GM18861 (cell line): ENCODE results near the gene SEPTIN11.

Experiments
- ATAC-seq: cut with Tn5 transposase; IDR thresholded peaks from one replicate; pipeline ENCODE4 v1.9.1; 2021; ENCODE audit not compliant: unreplicated experiment

The SEPTIN11 gene

GRCh38 chr4:76949276-76950051 lies at the start of gene SEPTIN11:
Gene SEPTIN11 (plus strand): TSS chr4:76949752. CDS start chr4:76949904, 152 bp downstream.
- peak; percentile 53 for ATAC-seq

- ATAC-seq = no peak
Measured at GRCh38 chr4:76902233-76902890, 47.2 kb upstream of the SEPTIN11 start.

DNA sequence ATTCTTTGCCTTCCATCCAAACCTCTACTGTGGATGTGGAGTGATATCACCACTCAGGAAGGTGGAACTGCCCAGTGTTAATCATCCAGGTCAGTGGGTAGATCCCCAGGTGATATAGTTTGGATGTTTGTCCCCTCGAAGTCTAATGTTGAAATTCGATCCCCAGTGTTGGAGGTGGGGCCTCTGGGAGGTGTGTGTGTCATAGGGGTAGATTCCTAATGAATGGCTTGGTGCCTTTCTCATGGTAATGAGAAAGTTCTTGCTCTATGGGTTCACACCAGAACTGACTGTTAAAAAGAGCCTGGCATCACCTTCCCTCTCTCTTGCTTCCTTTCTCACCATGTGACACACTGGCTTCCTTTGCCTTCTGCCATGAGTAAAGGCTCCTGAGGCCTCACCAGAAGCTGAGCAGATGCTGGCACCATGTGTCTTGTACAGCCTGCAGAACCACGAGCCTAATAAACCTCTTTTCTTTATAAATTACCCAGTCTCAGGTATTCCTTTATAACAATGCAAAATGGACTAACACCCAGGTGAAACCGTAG lies 44.8 kb upstream of the SEPTIN11 start:
- no peak for ATAC-seq

DNA sequence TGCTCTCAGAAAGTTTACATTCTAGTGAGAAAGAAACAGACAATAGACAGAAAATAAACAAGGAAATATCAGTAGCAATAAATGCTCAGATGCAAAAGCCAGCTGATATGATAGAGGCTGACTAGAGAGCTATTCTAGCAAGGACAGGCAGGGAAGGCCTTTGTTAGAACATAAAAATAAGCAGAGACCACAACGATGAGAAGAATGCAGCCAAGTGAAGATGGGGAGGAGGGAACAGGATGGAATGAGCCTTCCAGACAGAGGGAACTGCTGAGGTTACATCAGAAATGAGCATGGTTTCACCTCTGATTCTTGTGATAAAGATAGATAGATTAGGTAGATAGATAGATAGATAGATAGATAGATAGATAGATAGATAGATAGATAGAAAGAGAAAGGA lies 44.0 kb upstream of the SEPTIN11 start:
- ATAC-seq = no peak

- ATAC-seq = no peak
Measured at GRCh38 chr4:76909711-76910110, 39.8 kb upstream of the SEPTIN11 start.

DNA sequence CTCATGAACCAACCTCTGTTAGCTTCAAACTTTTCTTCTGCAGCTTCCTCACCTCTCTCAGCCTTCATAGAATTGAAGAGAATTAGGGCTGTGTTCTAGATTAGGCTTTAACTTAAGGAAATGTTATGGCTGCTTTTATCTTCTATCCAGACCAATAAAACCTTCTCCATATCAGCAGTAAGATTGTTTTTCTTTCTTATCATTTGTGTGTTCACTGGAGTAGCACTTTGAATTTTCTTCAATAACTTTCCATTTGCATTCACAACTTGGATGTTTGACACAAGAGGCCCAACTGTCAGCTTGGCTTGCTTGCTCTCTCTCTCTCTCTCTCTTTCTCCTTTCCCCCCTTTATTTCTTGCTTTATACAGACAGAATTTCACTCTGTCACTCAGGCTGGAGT lies 28.8 kb upstream of the SEPTIN11 start:
- no peak for ATAC-seq

DNA sequence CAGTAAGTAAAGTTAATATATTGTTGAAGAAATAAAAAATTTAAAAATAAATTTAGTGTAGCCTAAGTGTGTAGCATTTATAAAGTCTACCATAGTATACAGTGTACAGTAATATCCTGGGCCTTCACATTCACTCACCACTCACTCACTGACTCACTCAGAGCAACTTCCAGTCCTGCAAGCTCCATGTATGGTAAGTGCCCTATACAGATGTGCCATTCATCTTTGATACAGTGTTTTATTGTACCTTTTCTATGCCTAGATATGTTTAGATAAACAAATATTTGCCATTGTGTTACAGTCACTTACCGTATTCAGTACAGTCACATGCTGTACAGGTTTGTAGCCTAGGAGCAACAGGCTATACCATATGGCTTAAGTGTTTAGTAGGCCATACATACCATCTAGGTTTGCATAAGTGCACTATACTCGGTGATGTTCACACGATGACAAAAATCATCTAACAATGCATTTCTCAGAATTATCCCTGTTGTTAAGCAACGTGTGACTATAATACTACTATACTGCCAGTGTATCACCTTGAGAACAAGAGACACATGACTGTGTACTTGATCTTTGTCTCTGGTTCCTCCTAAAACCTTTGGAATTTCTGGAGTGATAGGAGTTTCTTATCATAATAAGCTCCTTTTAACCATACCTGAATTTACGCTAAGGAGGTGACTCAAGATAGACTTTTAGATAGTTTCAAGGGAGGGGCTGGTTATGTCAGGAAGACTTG lies 25.8 kb upstream of the SEPTIN11 start:
- no peak for ATAC-seq

GRCh38 chr4:76926841-76927240 lies 22.7 kb upstream of the SEPTIN11 start:
- no peak for ATAC-seq

DNA sequence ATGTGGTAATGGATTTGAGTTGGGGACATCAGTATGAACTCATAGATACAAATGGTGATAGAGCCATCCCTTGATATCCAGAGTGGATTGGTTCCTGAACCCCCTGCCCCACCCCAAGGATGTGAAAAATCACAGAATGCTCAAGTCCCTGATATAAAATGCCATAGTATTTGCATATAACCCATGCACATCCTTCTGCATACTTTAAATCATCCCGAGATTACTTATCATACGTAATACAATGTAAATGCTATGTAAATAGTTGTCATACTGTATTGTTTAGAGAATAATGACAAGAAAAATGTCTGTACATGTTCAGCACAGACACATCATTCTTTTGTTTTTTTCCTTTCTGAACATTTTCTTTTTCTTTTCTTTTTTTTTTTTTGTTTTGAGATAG lies 18.9 kb upstream of the SEPTIN11 start:
- no peak for ATAC-seq

DNA sequence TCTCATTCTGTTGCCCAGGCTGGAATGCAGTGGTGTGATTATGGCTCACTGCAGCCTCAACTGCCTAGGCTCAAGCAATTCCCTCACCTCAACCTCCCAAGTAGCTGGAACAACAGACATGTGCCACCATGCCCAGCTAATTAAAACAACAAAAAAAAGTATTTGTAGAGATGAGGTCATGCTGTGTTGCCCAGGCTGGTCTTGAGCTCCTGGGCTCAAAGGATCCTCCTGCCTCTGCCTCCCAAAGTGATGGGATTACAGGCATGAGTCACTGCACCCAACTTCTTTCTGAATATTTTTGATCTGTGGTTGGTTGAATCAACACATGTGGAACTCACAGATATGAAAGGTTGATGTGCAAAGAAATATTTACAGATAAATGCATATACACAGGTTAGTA lies 18.5 kb upstream of the SEPTIN11 start:
- no peak for ATAC-seq

DNA sequence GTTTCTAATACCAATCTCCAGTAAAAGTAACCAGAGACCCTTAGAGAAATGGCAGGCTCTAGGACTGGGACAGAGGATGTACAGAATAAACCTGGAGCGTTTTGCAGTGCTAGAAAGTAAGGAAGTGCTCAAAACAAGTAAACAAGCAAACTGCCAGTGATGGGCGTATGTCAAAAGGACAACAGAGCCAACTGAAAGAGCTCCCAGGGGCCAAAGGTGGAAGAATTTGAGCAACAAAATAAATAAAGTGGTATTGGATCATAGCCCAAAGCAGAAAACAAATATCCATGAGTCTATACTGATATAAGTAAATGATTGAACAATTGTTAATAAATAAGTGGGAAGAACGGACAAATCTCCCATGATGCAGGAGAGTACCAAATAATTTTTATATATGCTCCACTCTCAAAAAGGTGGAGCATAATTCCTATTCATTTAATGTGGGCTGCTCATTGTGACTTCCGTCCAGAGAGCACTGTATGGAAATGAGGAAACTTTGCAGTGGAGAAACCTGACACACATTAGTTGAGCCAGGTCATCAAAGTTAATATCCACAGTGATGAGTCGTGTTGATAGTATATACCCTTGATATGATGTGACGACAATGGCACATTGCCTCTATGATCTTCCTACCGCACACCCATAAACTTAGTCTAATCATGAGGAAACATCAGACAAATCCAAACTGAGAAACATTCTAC lies 17.8 kb upstream of the SEPTIN11 start:
- no peak for ATAC-seq

GRCh38 chr4:76939184-76939583 lies 10.4 kb upstream of the SEPTIN11 start:
- ATAC-seq = no peak

DNA sequence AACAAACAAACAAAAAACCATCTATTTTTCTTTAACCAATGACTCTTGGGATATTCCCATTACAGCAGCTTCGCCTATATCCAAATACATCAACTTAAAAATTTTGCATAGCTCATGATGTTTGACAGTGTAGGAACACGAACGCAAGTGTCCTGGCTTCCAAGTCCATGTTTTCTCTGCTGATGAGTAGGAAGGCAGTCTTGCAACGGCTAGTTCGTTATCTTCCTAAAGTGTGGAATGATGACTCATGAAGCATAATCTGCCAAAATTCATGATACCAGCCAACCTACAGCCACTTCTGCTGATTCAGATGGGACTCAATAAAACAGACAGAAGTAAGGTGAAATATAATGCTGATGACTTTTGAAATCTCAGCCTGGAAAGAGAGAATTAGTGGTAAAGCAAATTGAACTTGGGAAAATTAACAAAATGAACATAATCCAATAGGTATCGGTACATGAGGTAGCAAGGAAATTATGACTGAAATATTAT lies 6.4 kb upstream of the SEPTIN11 start:
- no peak for ATAC-seq

GRCh38 chr4:76943790-76944189 lies 5.8 kb upstream of the SEPTIN11 start:
- ATAC-seq = no peak

DNA sequence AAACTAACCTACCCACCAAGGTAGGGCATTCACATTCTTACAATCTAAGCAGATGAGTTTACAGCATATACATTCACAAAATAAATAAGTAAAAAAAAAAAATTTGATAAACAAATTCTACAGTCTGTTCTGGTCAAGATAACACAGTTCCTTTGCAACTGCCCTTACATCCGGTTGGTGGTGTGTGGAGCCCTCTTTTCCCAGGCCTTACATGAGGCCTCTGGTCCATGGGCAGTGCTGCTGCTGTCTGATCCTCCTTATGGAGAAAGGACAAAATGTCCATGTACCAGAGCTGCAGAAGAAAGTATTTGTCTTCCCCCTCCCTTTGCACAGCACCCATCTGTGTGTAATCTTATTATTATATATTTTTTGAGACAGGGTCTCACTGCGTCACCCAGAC lies 2.2 kb upstream of the SEPTIN11 start:
- ATAC-seq = no peak

DNA sequence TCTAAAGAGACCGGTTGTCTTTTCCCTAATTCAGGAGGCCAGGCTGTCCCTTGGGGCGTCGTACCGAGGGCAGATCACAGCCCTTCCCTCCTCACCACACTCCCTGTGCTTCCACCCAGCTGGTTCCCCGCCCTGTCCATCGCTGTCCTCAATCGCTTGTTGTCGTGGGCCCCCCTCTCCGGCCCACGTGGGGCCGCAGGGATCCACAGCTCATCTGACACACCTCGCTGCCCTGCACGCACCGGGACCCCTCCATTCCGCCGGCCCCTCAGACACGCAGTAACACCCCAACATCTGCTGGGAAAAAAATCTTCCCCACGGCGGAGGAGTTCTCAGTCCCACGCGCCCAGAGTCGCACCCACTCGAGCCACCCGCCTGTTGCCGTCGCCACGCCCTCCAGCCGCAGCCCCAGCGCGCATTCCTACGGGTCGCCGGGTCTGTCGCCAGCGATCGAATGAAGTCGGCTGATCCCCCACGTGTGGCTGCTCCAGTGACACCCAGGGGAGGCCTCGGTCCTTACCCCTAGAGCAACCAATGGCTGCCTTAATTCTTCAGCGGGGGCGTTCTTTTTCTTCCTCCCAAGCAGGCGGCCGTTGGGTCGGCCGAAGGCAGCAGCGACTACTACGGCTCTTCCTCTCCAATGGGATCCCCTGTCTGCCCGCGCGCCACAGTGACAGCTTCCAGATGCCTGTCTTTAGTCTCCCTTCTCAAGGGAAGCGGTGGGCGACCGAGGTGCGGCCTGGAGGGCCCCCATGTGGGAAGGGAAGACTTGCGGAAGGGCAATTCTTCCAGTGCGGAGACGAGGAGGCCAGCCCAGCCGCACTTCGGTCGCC lies 893 bp upstream of the SEPTIN11 start:
- peak; percentile 41 for ATAC-seq

DNA sequence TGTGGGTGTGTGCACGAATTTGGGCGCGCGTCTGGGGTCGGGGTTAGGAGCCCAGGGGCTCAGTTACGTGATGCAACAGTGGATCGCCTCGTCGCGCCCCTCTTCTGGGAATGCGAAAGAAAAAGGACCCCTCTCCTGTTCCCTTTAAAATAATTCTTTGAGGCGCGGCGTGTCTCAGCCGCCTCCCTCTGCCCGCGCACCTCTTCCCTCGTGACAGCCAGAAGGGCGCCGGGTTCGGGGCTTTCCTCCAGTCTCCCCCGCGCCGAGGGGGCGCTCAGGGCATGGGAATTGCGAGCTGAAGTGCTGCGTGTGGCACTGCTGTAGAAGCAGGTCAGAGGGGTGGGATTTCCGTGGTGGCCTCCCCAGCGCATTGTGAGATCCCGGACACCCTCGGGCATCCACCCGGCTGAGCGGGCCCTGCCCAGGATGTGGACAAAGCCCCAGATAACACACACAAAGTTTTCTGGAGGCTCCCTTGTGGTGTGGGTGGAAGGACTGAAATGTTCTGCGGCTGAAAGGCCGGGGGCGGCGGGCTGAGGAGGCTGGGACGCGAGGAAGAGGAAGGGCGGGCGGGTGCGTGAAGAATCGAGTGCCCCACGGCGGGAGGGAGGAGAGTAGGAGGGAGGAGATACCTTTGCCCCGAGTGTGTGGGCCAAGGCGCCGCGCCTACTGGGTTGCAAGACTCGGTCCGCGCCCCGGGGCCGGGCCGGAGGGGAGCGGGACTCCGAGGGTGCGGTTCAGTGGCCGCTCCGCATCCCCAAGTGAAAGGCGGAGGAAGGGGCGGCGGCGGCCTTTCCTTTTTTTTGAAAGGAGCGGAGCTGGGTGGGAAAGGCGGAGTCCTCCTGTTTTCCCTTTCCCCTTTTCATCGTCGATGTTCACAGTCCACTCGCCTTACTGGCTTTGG lies 752 bp downstream of the SEPTIN11 start:
- ATAC-seq = no peak

GRCh38 chr4:76950956-76951671 lies 1.6 kb downstream of the SEPTIN11 start:
- no peak for ATAC-seq
